IMR-90 (cell line): ENCODE measurements around the gene SDCCAG8. TPM values are rescaled to one million over a fixed set of nuclear protein-coding genes. Genes with fewer than 3 reads are reported as not detected.

Source experiments
- ATAC-seq: fragments of 200-7000 bp; cut with Tn5 transposase; 2 replicates; pipeline ENCODE4 v1.9.1; 2020; ENCODE audit warnings: low read depth, mild to moderate bottlenecking, moderate library complexity
- BruUV-seq: library from RNA; stranded (reverse); fragments of 400-500 nt; replicated peaks from 2 replicates; lab custom pipeline; 2021; lab: Mats Ljungman, UMichigan
- CTCF ChIA-PET: fragments of 300-600 bp; formaldehyde crosslinking; extraction: SDS; loops from one replicate; lab custom pipeline; 2021; ENCODE audit warnings: antibody characterized with exemption; lab: Yijun Ruan, JAX
- POLR2A ChIA-PET: fragments of 300-600 bp; sonication (Branson Sonifier 250); formaldehyde crosslinking; loops from one replicate; lab custom pipeline; 2022; ENCODE audit warnings: antibody characterized with exemption; ENCODE audit not compliant: unreplicated experiment; lab: Charles Lee
- DNase-seq: peaks from one replicate; pipeline ENCODE4 v3.0.0; 2013
- H2AFZ ChIP-seq: replicated peaks from 2 replicates; pipeline ENCODE3; 2013; ENCODE audit warnings: low read length, mild to moderate bottlenecking; ENCODE audit not compliant: poor library complexity
- H2AK5ac ChIP-seq: 2 replicates; pipeline ENCODE4 v1.6.1; 2013; ENCODE audit warnings: low read depth, low read length, inconsistent platforms
- H2AK9ac ChIP-seq: replicated peaks from 2 replicates; pipeline ENCODE3; 2013; ENCODE audit warnings: mild to moderate bottlenecking, low read depth, low read length, moderate library complexity; ENCODE audit not compliant: poor library complexity
- H2BK120ac ChIP-seq: 2 replicates; pipeline ENCODE4 v1.6.1; 2013; ENCODE audit warnings: low read depth, low read length, inconsistent platforms
- H2BK15ac ChIP-seq: 3 replicates; pipeline ENCODE4 v1.6.1; 2013; ENCODE audit warnings: low read depth, low read length, inconsistent platforms
- H2BK20ac ChIP-seq: 2 replicates; pipeline ENCODE4 v1.6.1; 2013; ENCODE audit warnings: low read depth, mild to moderate bottlenecking, inconsistent platforms, low read length, moderate library complexity
- H2BK5ac ChIP-seq: 2 replicates; pipeline ENCODE4 v1.6.1; 2013; ENCODE audit warnings: mild to moderate bottlenecking, low read depth, low read length, inconsistent platforms; ENCODE audit not compliant: poor library complexity, severe bottlenecking
- H3K14ac ChIP-seq: replicated peaks from 2 replicates; pipeline ENCODE4 v1.6.1; 2013; ENCODE audit warnings: low read depth, low read length, inconsistent platforms
- H3K18ac ChIP-seq: 2 replicates; pipeline ENCODE4 v1.6.1; 2013; ENCODE audit warnings: low read depth, low read length, control low read depth
- H3K23ac ChIP-seq: 2 replicates; pipeline ENCODE4 v1.6.1; 2013; ENCODE audit warnings: low read depth, low read length, inconsistent platforms
- H3K27ac ChIP-seq: 2 replicates; pipeline ENCODE4 v1.5.1; 2013; ENCODE audit warnings: mild to moderate bottlenecking, control low read depth, low read length; ENCODE audit not compliant: insufficient read depth
- H3K27me3 ChIP-seq: 2 replicates; pipeline ENCODE4 v1.6.1; 2013; ENCODE audit warnings: low read length; ENCODE audit not compliant: control insufficient read depth, insufficient read depth
- H3K36me3 ChIP-seq: 2 replicates; pipeline ENCODE4 v1.6.1; 2013; ENCODE audit warnings: low read length, mixed read lengths; ENCODE audit not compliant: control insufficient read depth, insufficient read depth
- H3K4ac ChIP-seq: 2 replicates; pipeline ENCODE4 v1.6.1; 2013; ENCODE audit warnings: low read depth, low read length, inconsistent platforms
- H3K4me1 ChIP-seq: 2 replicates; pipeline ENCODE4 v1.6.1; 2013; ENCODE audit warnings: low read length, mixed read lengths; ENCODE audit not compliant: control insufficient read depth, insufficient read depth
- H3K4me2 ChIP-seq: 2 replicates; pipeline ENCODE4 v1.6.1; 2013; ENCODE audit warnings: low read depth, mild to moderate bottlenecking, control low read depth, low read length, moderate library complexity
- H3K4me3 ChIP-seq: 2 replicates; pipeline ENCODE4 v1.5.1; 2013; ENCODE audit warnings: low read depth, mild to moderate bottlenecking, control low read depth, low read length, moderate library complexity; ENCODE audit not compliant: insufficient read depth
- H3K56ac ChIP-seq: 2 replicates; pipeline ENCODE4 v1.6.1; 2013; ENCODE audit warnings: low read length, inconsistent platforms; ENCODE audit not compliant: insufficient read depth; ENCODE audit errors: extremely low read depth
- H3K79me1 ChIP-seq, 2 experiments: 2 replicates each; pipeline ENCODE4 v1.6.1; 2013; ENCODE audit warnings: low read length in 2 of 2, inconsistent platforms in 1 of 2, low read depth in 1 of 2
- H3K9ac ChIP-seq: 2 replicates; pipeline ENCODE4 v1.6.1; 2013; ENCODE audit warnings: low read depth, low read length, control low read depth
- H3K9me1 ChIP-seq: 2 replicates; pipeline ENCODE4 v1.6.1; 2013; ENCODE audit warnings: low read length, inconsistent platforms; ENCODE audit not compliant: insufficient read depth
- H3K9me3 ChIP-seq: 2 replicates; pipeline ENCODE4 v1.6.1; 2013; ENCODE audit warnings: low read length; ENCODE audit not compliant: control insufficient read depth, insufficient read depth
- H4K20me1 ChIP-seq: 2 replicates; pipeline ENCODE4 v1.6.1; 2013; ENCODE audit warnings: low read length, inconsistent platforms; ENCODE audit not compliant: insufficient read depth
- H4K5ac ChIP-seq: 2 replicates; pipeline ENCODE4 v1.6.1; 2013; ENCODE audit warnings: mild to moderate bottlenecking, low read depth, low read length, control low read depth
- H4K8ac ChIP-seq, 2 experiments: 2 replicates each; pipeline ENCODE4 v1.6.1; 2013; ENCODE audit warnings: low read depth in 2 of 2, low read length in 2 of 2, control low read depth in 1 of 2, inconsistent platforms in 1 of 2
- H4K91ac ChIP-seq: 2 replicates; pipeline ENCODE4 v1.6.1; 2013; ENCODE audit warnings: low read depth, low read length, inconsistent platforms; ENCODE audit not compliant: insufficient read depth
- BHLHE40 ChIP-seq: fragments of 150-350 bp; IDR thresholded peaks from 2 replicates; pipeline ENCODE4 v1.6.1; 2016; ENCODE audit warnings: mild to moderate bottlenecking, low read depth, low read length
- CEBPB ChIP-seq: IDR thresholded peaks from 2 replicates; pipeline ENCODE4 v1.6.1; 2012; ENCODE audit warnings: low read depth, low read length, improper control_type of control experiment
- CHD1 ChIP-seq: IDR thresholded peaks from 2 replicates; pipeline ENCODE4 v1.6.1; 2012; ENCODE audit warnings: low read depth, low read length, improper control_type of control experiment
- FOS ChIP-seq: fragments of 150-350 bp; IDR thresholded peaks from 2 replicates; pipeline ENCODE4 v1.6.1; 2016; ENCODE audit warnings: low read depth, low read length
- MAFK ChIP-seq: IDR thresholded peaks from 2 replicates; pipeline ENCODE4 v1.6.1; 2012; ENCODE audit warnings: low read depth, low read length, improper control_type of control experiment
- MAZ ChIP-seq: IDR thresholded peaks from 2 replicates; pipeline ENCODE4 v1.6.1; 2012; ENCODE audit warnings: low read depth, mild to moderate bottlenecking, low read length, improper control_type of control experiment, moderate library complexity, borderline replicate concordance
- MXI1 ChIP-seq: IDR thresholded peaks from 2 replicates; pipeline ENCODE4 v1.6.1; 2012; ENCODE audit warnings: low read depth, mild to moderate bottlenecking, low read length, moderate library complexity, borderline replicate concordance
- NFE2L2 ChIP-seq: fragments of 150-350 bp; IDR thresholded peaks from 2 replicates; pipeline ENCODE4 v1.6.1; 2016; ENCODE audit warnings: low read depth, mild to moderate bottlenecking, low read length
- POLR2A ChIP-seq: IDR thresholded peaks from 2 replicates; pipeline ENCODE4 v1.6.1; 2012; ENCODE audit warnings: mild to moderate bottlenecking, low read depth, low read length
- RAD21 ChIP-seq: IDR thresholded peaks from 2 replicates; pipeline ENCODE4 v1.6.1; 2012; ENCODE audit warnings: low read length, improper control_type of control experiment
- RCOR1 ChIP-seq: IDR thresholded peaks from 2 replicates; pipeline ENCODE4 v1.6.1; 2012; ENCODE audit warnings: mild to moderate bottlenecking, low read length, improper control_type of control experiment; ENCODE audit not compliant: insufficient replicate concordance
- RFX5 ChIP-seq: IDR thresholded peaks from 2 replicates; pipeline ENCODE4 v1.8.0; 2012; ENCODE audit warnings: low read depth, mild to moderate bottlenecking, low read length, moderate library complexity
- SMC3 ChIP-seq: fragments of 150-350 bp; IDR thresholded peaks from 2 replicates; pipeline ENCODE4 v1.6.1; 2016; ENCODE audit warnings: low read depth, mild to moderate bottlenecking, antibody characterized with exemption, low read length, moderate library complexity
- USF2 ChIP-seq: fragments of 150-350 bp; IDR thresholded peaks from 2 replicates; pipeline ENCODE4 v1.6.1; 2017; ENCODE audit warnings: mild to moderate bottlenecking, antibody characterized with exemption, low read length, low read depth
- WGBS, 2 experiments: methylation state at CpG; one replicate each; pipeline versions ENCODE4 v1.1.5 to v1.1.7; 2013; ENCODE audit warnings: missing lambda C conversion rate in 2 of 2; ENCODE audit not compliant: insufficient read length in 1 of 2; ENCODE audit errors: extremely low coverage in 2 of 2; 5-methylcytosine and 5-hydroxymethylcytosine counted together
- dilution Hi-C: fragments of 300-500 bp; cut with HindIII; formaldehyde crosslinking; loops from one replicate; pipeline ENCODE4 v1.14.3; 2018; ENCODE audit warnings: low sequenced_read_pairs; ENCODE audit not compliant: unreplicated experiment
- in situ Hi-C: fragments of 300-500 bp; cut with MboI; formaldehyde crosslinking; loops from 3 replicates; pipeline ENCODE4 v1.14.3; 2019; ENCODE audit warnings: low sequenced_read_pairs, inconsistent platforms, mixed read lengths
- intact Hi-C: fragments of 100-400 bp; cut with micrococcal nuclease; formaldehyde crosslinking; loops from 2 replicates; pipeline ENCODE4 v1.10.0; 2022
- polyA plus RNA-seq, 3 experiments: library from polyadenylated mRNA; depleted of rRNA; stranded (reverse); fragments of >200 nt; gene quantifications; 2 replicates each; pipeline ENCODE4 v1.2.3, GENCODE V29; 2012; ENCODE audit warnings: low replicate concordance in 1 of 3
- total RNA-seq: library from RNA; depleted of rRNA; stranded (reverse); fragments of >200 nt; gene quantifications from 2 replicates; pipeline ENCODE4 v1.2.3, GENCODE V29; 2012
- TF ChIP-seq, protein P1 (sequence below): fragments of 150-350 bp; IDR thresholded peaks from 2 replicates; pipeline ENCODE4 v1.6.1; 2016; ENCODE audit warnings: low read depth, mild to moderate bottlenecking, low read length, moderate library complexity, borderline replicate concordance
- TF ChIP-seq, protein P2 (sequence below): conservative IDR thresholded peaks from 2 replicates; pipeline ENCODE4 v1.5.1; 2012; ENCODE audit warnings: mild to moderate bottlenecking, low read depth, low read length, improper control_type of control experiment

The SDCCAG8 gene
- total and polyA plus RNA-seq, 2 of the 4 experiments (the other 2 are of a cell fraction) = 25.2 to 46.8 TPM

- DNase-seq (no peak), ATAC-seq (no peak)
- Histone ChIP-seq H2BK5ac (no peak overlapping the region), H3K9me3 (no peaks in the 10 kb centered on the region), H3K27ac (no peak overlapping the region), H3K4me2 (no peak overlapping the region), H4K91ac (no peak overlapping the region), H3K4ac (no peak overlapping the region), H3K14ac (no peak overlapping the region), H2AK5ac (no peak overlapping the region), H2AK9ac (no peak overlapping the region), H2BK120ac (no peak overlapping the region), H3K4me3 (no peak overlapping the region), H3K27me3 (no peaks in the 10 kb centered on the region), H3K56ac (no peak overlapping the region), H3K23ac (no peak overlapping the region), H3K18ac (no peak overlapping the region), H4K8ac (no peak overlapping the region), H3K9me1 (no peaks in the 10 kb centered on the region; the same call in 1 of the 2 replicates), H3K79me1 (no peaks in the 10 kb centered on the region), H3K4me1 (no peaks in the 10 kb centered on the region), H4K20me1 (no peaks in the 10 kb centered on the region), H3K36me3 (0 out of 2 replicates have a peak, but pooled peaks cover 2% of the 10 kb centered on the region), H2AFZ (no peak overlapping the region), H2BK15ac (no peak overlapping the region), H2BK20ac (no peak overlapping the region), H3K9ac (no peak overlapping the region), H4K5ac (no peak overlapping the region)
- in situ Hi-C loops (no loop called here), dilution Hi-C loops (no loop called here), intact Hi-C loops (no loop called here)
- POLR2A ChIA-PET = no interaction called here
- TF ChIP-seq NFE2L2 = no peak
- no peak for TF ChIP-seq MXI1
- no peak for TF ChIP-seq FOS
- no peak for TF ChIP-seq MAZ
- no peak for TF ChIP-seq BHLHE40
- TF ChIP-seq, protein P1, sequence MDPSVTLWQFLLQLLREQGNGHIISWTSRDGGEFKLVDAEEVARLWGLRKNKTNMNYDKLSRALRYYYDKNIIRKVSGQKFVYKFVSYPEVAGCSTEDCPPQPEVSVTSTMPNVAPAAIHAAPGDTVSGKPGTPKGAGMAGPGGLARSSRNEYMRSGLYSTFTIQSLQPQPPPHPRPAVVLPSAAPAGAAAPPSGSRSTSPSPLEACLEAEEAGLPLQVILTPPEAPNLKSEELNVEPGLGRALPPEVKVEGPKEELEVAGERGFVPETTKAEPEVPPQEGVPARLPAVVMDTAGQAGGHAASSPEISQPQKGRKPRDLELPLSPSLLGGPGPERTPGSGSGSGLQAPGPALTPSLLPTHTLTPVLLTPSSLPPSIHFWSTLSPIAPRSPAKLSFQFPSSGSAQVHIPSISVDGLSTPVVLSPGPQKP = no peak
- no peak for TF ChIP-seq SMC3
- TF ChIP-seq USF2 = no peak
- TF ChIP-seq RAD21 = no peak
- no peak for TF ChIP-seq POLR2A
- TF ChIP-seq, protein P2, sequence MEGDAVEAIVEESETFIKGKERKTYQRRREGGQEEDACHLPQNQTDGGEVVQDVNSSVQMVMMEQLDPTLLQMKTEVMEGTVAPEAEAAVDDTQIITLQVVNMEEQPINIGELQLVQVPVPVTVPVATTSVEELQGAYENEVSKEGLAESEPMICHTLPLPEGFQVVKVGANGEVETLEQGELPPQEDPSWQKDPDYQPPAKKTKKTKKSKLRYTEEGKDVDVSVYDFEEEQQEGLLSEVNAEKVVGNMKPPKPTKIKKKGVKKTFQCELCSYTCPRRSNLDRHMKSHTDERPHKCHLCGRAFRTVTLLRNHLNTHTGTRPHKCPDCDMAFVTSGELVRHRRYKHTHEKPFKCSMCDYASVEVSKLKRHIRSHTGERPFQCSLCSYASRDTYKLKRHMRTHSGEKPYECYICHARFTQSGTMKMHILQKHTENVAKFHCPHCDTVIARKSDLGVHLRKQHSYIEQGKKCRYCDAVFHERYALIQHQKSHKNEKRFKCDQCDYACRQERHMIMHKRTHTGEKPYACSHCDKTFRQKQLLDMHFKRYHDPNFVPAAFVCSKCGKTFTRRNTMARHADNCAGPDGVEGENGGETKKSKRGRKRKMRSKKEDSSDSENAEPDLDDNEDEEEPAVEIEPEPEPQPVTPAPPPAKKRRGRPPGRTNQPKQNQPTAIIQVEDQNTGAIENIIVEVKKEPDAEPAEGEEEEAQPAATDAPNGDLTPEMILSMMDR = no peak
- no peak for TF ChIP-seq CEBPB
- TF ChIP-seq CHD1 = no peak
- TF ChIP-seq MAFK = no peak
- no peak for TF ChIP-seq RCOR1
- TF ChIP-seq RFX5 = no peak
- WGBS, 2 experiments = 93% methylated on average over 3 of the region's 8 CpGs; no CpG with 5 or more reads in 1 of the 2 experiments
- BruUV-seq = no TSS peak
- CTCF ChIA-PET = interaction anchor here (0.7 kb wide), 1 partner anchor 718 kb away, joined by 4 read pairs; no protein-coding TSS in a partner anchor
Measured at GRCh38 chr1:243364866-243365265, 109.0 kb downstream of the SDCCAG8 start.
